ENCODE results near the gene SUMF1. TPM values are rescaled to one million over a fixed set of nuclear protein-coding genes. Genes with fewer than 3 reads are reported as not detected.

The SUMF1 gene
- total RNA-seq, 1 donor from 2014 or later = 17.5 TPM

GRCh38 chr3:4508048-4508981, 41.2 kb upstream of the SUMF1 start:
- Mint-ChIP-seq H3K36me3 (ENCODE audit: low read depth, unreplicated experiment) (peaks cover 5% of the 10 kb centered on the region), H3K9me3 (ENCODE audit: unreplicated experiment) (no peaks in the 10 kb centered on the region), H3K27ac (ENCODE audit: unreplicated experiment) (no peak overlapping the region), H3K4me1 (ENCODE audit: unreplicated experiment) (peaks cover 28% of the 10 kb centered on the region), H3K4me3 (ENCODE audit: unreplicated experiment) (no peak overlapping the region), H3K27me3 (ENCODE audit: unreplicated experiment) (no peaks in the 10 kb centered on the region)
- TF ChIP-seq, protein P1, sequence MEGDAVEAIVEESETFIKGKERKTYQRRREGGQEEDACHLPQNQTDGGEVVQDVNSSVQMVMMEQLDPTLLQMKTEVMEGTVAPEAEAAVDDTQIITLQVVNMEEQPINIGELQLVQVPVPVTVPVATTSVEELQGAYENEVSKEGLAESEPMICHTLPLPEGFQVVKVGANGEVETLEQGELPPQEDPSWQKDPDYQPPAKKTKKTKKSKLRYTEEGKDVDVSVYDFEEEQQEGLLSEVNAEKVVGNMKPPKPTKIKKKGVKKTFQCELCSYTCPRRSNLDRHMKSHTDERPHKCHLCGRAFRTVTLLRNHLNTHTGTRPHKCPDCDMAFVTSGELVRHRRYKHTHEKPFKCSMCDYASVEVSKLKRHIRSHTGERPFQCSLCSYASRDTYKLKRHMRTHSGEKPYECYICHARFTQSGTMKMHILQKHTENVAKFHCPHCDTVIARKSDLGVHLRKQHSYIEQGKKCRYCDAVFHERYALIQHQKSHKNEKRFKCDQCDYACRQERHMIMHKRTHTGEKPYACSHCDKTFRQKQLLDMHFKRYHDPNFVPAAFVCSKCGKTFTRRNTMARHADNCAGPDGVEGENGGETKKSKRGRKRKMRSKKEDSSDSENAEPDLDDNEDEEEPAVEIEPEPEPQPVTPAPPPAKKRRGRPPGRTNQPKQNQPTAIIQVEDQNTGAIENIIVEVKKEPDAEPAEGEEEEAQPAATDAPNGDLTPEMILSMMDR (IDR thresholded peaks at IDR 0.05; ENCODE audit: unreplicated experiment) = no peak
- DNase-seq (ENCODE audit: low spot score) = no peak

DNA sequence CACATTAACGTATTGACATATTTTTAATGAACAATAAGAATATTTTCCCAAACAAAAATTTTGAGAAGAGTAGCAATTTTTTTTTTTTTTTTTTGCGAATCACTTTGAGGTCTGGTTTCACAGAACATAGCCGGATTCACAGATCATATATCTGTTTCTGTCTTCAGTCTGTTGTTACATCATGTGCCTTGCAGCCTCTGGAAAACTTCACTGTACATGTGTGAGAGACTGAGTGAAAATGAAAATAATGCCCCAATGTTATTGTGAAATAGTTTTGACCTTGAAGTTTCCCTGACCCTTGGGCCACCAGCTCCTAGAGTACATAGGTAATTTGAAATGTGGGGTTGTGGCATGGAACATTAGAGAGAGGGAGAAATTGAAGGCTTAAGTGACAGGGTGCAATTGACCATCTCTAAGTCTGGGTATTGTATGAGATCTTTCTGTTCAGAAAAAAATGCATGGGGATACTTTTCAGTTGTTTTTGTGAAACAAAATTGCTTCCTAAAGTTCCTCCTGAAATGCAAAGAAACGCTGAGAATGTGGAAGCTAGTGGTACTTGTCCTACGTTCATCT, 40.0 kb upstream of the SUMF1 start:
- DNase-seq (ENCODE audit: low spot score) = no peak
- Mint-ChIP-seq H3K4me3 (ENCODE audit: unreplicated experiment) (no peak overlapping the region), H3K36me3 (ENCODE audit: low read depth, unreplicated experiment) (peaks cover 5% of the 10 kb centered on the region), H3K27ac (ENCODE audit: unreplicated experiment) (no peak overlapping the region), H3K9me3 (ENCODE audit: unreplicated experiment) (no peaks in the 10 kb centered on the region), H3K27me3 (ENCODE audit: unreplicated experiment) (no peaks in the 10 kb centered on the region), H3K4me1 (ENCODE audit: unreplicated experiment) (peaks cover 20% of the 10 kb centered on the region)
- TF ChIP-seq, protein P1 (IDR thresholded peaks at IDR 0.05; ENCODE audit: unreplicated experiment) = no peak

- TF ChIP-seq, protein P1 (IDR thresholded peaks at IDR 0.05; ENCODE audit: unreplicated experiment) = no peak
- Mint-ChIP-seq H3K36me3 (ENCODE audit: low read depth, unreplicated experiment) (peaks cover 5% of the 10 kb centered on the region), H3K9me3 (ENCODE audit: unreplicated experiment) (no peaks in the 10 kb centered on the region), H3K27me3 (ENCODE audit: unreplicated experiment) (no peaks in the 10 kb centered on the region), H3K27ac (ENCODE audit: unreplicated experiment) (no peak overlapping the region), H3K4me1 (ENCODE audit: unreplicated experiment) (peaks cover 19% of the 10 kb centered on the region), H3K4me3 (ENCODE audit: unreplicated experiment) (no peak overlapping the region)
- DNase-seq (ENCODE audit: low spot score) = no peak
These were observed 39.5 kb upstream of the SUMF1 start for GRCh38 chr3:4506559-4507023.

DNA sequence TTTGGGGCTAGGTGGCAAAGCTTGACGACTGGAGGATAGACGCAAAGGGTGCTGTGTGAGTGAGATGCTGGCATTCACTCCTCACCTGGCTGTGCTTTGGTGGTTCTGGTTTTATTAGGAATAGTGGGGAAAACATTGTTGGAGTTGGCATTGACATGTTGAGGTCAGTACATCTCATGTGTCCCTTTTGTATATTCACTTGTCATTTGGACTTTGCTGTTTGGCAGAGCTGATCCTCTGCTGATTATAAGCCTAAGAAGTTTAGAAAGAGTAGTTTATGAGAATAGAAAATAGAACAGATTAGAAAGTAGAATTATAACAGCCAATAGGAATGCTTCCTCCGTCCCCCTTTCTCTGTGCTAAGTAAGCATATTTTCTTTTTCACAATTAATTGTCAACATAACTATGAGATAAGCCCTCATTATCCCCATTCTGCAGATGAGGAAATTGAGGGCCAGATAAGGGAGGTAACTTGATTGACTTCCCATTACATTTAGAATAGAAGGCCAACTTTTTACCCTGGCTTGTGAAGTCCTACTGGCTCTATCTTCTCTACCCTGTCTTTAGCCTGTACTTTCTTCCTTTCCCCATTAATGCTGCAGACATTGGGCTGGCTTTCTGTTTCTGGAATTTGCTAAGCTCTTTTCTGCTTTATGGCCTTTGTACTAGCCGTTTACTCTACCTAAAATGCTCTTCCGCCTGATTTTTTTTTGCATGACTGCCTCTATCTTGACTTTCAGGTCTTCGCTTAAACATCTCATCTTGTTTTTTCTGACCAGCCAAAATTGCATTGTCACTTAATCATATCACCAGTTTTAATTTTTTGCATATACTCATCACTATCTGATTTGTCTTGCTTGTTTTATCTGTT, 38.9 kb upstream of the SUMF1 start:
- H3K9me3 Mint-ChIP-seq (ENCODE audit: unreplicated experiment) = no peaks in the 10 kb centered on the region
- no peak for DNase-seq (ENCODE audit: low spot score)
- H3K36me3 Mint-ChIP-seq (ENCODE audit: low read depth, unreplicated experiment) = peaks cover 5% of the 10 kb centered on the region
- no peaks in the 10 kb centered on the region for H3K27me3 Mint-ChIP-seq (ENCODE audit: unreplicated experiment)
- no peak overlapping the region for H3K27ac Mint-ChIP-seq (ENCODE audit: unreplicated experiment)
- peaks cover 16% of the 10 kb centered on the region for H3K4me1 Mint-ChIP-seq (ENCODE audit: unreplicated experiment)
- H3K4me3 Mint-ChIP-seq (ENCODE audit: unreplicated experiment) = no peak overlapping the region
- TF ChIP-seq, protein P1 (IDR thresholded peaks at IDR 0.05; ENCODE audit: unreplicated experiment) = no peak

All from endothelial cell (in vitro differentiated cells).